SU-DHL-6 (cell line): ENCODE measurements around the gene TTC6.

Experiments used
- H2AFZ ChIP-seq: fragments of 200-600 bp; sonication (generic); 2 replicates; pipeline ENCODE4 v1.6.1; 2014; ENCODE audit warnings: low read depth, mild to moderate bottlenecking, moderate library complexity, mixed read lengths, antibody characterized with exemption, low read length; ENCODE audit not compliant: severe bottlenecking
- H3F3A ChIP-seq: fragments of 200-600 bp; shearing (Covaris generic); 2 replicates; pipeline ENCODE4 v1.6.0; 2016; ENCODE audit warnings: antibody characterized with exemption, mild to moderate bottlenecking; ENCODE audit not compliant: insufficient read depth
- H3K27ac ChIP-seq: fragments of 200-600 bp; sonication (generic); 2 replicates; pipeline ENCODE4 v1.5.1; 2016; ENCODE audit warnings: low read depth, mild to moderate bottlenecking, low read length, moderate library complexity, mixed read lengths
- H3K27me3 ChIP-seq: fragments of 200-600 bp; sonication (generic), shearing (Covaris generic); 2 replicates; pipeline ENCODE4 v1.6.0; 2014; ENCODE audit warnings: mild to moderate bottlenecking, low read length
- H3K36me3 ChIP-seq: fragments of 200-600 bp; sonication (generic); 2 replicates; pipeline ENCODE4 v1.6.1; 2014; ENCODE audit warnings: mild to moderate bottlenecking, low read length, mixed read lengths
- H3K4me2 ChIP-seq: fragments of 300-600, 200-600 bp; shearing (Covaris generic), sonication (generic); 2 replicates; pipeline ENCODE4 v1.6.0; 2014; ENCODE audit warnings: low read length, low read depth, mild to moderate bottlenecking; ENCODE audit not compliant: poor library complexity, severe bottlenecking
- H3K4me3 ChIP-seq: fragments of 200-600 bp; sonication (generic); 2 replicates; pipeline ENCODE4 v1.5.1; 2014; ENCODE audit warnings: antibody characterized with exemption, low read length, mild to moderate bottlenecking, mixed read lengths; ENCODE audit not compliant: insufficient read depth, poor library complexity, severe bottlenecking
- H3K79me2 ChIP-seq: fragments of 200-600 bp; sonication (generic); 2 replicates; pipeline ENCODE4 v1.6.1; 2014; ENCODE audit warnings: mild to moderate bottlenecking, low read length, moderate library complexity; ENCODE audit not compliant: insufficient read depth
- H3K9ac ChIP-seq: fragments of 200-600 bp; sonication (generic); 2 replicates; pipeline ENCODE4 v1.7.0; 2014; ENCODE audit warnings: mild to moderate bottlenecking, low read length
- H3K9me2 ChIP-seq: fragments of 200-600 bp; sonication (generic); replicated peaks from 2 replicates; pipeline ENCODE4 v1.6.1; 2014; ENCODE audit warnings: low read length; ENCODE audit not compliant: insufficient read depth
- H3K9me3 ChIP-seq: fragments of 200-600 bp; sonication (generic); 2 replicates; pipeline ENCODE4 v1.6.1; 2014; ENCODE audit warnings: low read length, mixed read lengths; ENCODE audit not compliant: insufficient read depth
- H4K20me1 ChIP-seq: fragments of 200-600 bp; sonication (generic); 2 replicates; pipeline ENCODE4 v1.6.1; 2014; ENCODE audit warnings: low read depth, mild to moderate bottlenecking, antibody characterized with exemption, low read length, moderate library complexity, mixed read lengths
- EZH2phosphoT487 ChIP-seq: fragments of 200-600 bp; sonication (generic), shearing (Covaris generic); conservative IDR thresholded peaks from 2 replicates; pipeline ENCODE4 v1.6.1; 2018; ENCODE audit warnings: mild to moderate bottlenecking, antibody characterized with exemption, low read length, moderate library complexity, mixed read lengths
- TF ChIP-seq, protein P1 (sequence below): fragments of 200-600 bp; sonication (generic); IDR thresholded peaks from one replicate; pipeline ENCODE4 v1.5.1; 2017; ENCODE audit warnings: antibody characterized with exemption, mild to moderate bottlenecking, low read length, moderate library complexity; ENCODE audit not compliant: insufficient read depth, poor library complexity, severe bottlenecking

Gene TTC6

GRCh38 chr14:37615582-37616289 is 20.3 kb downstream of the TTC6 start:
- Histone ChIP-seq H2AFZ (no peak overlapping the region), H3K27ac (no peak overlapping the region), H3K36me3 (no peaks in the 10 kb centered on the region), H3K4me3 (no peak overlapping the region), H3K79me2 (no peaks in the 10 kb centered on the region), H3K9me3 (0 out of 2 replicates have a peak, but pooled peaks cover 12% of the 10 kb centered on the region), H3F3A (no peaks in the 10 kb centered on the region), H3K4me2 (no peak overlapping the region), H4K20me1 (no peaks in the 10 kb centered on the region), H3K27me3 (no peaks in the 10 kb centered on the region), H3K9ac (no peak overlapping the region), H3K9me2 (no peaks in the 10 kb centered on the region)
- no peak for TF ChIP-seq EZH2phosphoT487
- TF ChIP-seq, protein P1, sequence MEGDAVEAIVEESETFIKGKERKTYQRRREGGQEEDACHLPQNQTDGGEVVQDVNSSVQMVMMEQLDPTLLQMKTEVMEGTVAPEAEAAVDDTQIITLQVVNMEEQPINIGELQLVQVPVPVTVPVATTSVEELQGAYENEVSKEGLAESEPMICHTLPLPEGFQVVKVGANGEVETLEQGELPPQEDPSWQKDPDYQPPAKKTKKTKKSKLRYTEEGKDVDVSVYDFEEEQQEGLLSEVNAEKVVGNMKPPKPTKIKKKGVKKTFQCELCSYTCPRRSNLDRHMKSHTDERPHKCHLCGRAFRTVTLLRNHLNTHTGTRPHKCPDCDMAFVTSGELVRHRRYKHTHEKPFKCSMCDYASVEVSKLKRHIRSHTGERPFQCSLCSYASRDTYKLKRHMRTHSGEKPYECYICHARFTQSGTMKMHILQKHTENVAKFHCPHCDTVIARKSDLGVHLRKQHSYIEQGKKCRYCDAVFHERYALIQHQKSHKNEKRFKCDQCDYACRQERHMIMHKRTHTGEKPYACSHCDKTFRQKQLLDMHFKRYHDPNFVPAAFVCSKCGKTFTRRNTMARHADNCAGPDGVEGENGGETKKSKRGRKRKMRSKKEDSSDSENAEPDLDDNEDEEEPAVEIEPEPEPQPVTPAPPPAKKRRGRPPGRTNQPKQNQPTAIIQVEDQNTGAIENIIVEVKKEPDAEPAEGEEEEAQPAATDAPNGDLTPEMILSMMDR = no peak

DNA sequence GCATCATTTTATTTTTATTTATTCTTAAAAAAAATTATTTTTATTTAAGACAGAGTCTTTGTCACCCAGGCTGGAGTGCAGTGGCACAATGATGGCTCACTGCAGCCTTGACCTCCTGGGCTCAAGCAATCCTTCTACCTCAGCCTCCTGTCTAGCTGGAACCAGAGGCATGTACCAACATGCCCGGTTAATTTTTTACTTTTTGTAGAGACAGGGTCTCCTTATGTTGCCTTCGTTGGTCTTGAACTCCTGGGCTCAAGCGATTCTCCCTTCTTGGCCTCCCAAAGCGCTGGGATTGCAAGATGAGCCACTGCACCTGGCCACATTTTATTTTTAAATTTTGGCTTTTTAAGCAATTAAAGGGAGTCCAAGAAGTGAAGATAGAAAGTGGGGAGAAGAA is 21.4 kb downstream of the TTC6 start:
- Histone ChIP-seq H3K9ac (no peak overlapping the region), H4K20me1 (no peaks in the 10 kb centered on the region), H3K27ac (no peak overlapping the region), H3F3A (no peaks in the 10 kb centered on the region), H3K4me2 (no peak overlapping the region), H3K79me2 (no peaks in the 10 kb centered on the region), H3K27me3 (no peaks in the 10 kb centered on the region), H3K4me3 (no peak overlapping the region), H3K36me3 (no peaks in the 10 kb centered on the region), H3K9me2 (no peaks in the 10 kb centered on the region), H3K9me3 (0 out of 2 replicates have a peak, but pooled peaks cover 12% of the 10 kb centered on the region), H2AFZ (no peak overlapping the region)
- TF ChIP-seq, protein P1 = no peak
- TF ChIP-seq EZH2phosphoT487 = no peak

GRCh38 chr14:37617864-37618365 is 22.5 kb downstream of the TTC6 start:
- H3F3A ChIP-seq = no peaks in the 10 kb centered on the region
- no peaks in the 10 kb centered on the region for H3K36me3 ChIP-seq
- no peak overlapping the region for H3K27ac ChIP-seq
- H3K27me3 ChIP-seq = no peaks in the 10 kb centered on the region
- H3K4me3 ChIP-seq = no peak overlapping the region
- no peak overlapping the region for H3K9ac ChIP-seq
- no peaks in the 10 kb centered on the region for H4K20me1 ChIP-seq
- no peaks in the 10 kb centered on the region for H3K9me2 ChIP-seq
- no peaks in the 10 kb centered on the region for H3K79me2 ChIP-seq
- no peak overlapping the region for H3K4me2 ChIP-seq
- H2AFZ ChIP-seq = no peak overlapping the region
- 0 out of 2 replicates have a peak, but pooled peaks cover 12% of the 10 kb centered on the region for H3K9me3 ChIP-seq
- TF ChIP-seq EZH2phosphoT487 = no peak
- TF ChIP-seq, protein P1 = no peak
